ENCODE measurements around the gene SLC35F1. TPM values are rescaled to one million over a fixed set of nuclear protein-coding genes. Genes with fewer than 3 reads are reported as not detected.

The SLC35F1 gene
- total and polyA plus RNA-seq, 2 experiments from 2014 or later, result 0.04 to 0.43 TPM

DNA sequence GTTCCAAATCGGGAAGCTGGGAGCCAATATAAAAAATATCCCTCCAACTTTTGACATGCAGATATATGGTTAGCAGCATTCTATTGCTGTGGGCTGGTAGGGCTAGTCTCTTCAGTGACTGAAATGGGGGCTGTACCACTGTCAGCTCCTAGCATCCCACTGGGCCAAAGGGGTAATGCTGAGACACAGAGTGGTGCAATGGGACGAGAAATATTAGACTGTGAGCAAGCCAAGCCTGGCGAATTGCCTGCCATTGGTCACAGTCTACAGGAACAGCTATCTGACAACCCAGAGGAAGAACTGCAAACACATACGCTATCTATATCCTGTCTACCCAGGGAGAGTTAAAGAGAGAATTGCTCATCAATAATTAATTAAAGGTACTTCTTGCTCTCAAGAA is 3.5 kb downstream of the SLC35F1 start:
- H3K9me3 ChIP-seq (ENCODE audit: low read depth), result no peaks in the 10 kb centered on the region
- WGBS (ENCODE audit: low lambda C conversion rate, missing lambda C conversion rate), result 91% methylated on average over 4 of the region's 4 CpGs
- no peak for DNase-seq (ENCODE audit: low spot score)

DNA sequence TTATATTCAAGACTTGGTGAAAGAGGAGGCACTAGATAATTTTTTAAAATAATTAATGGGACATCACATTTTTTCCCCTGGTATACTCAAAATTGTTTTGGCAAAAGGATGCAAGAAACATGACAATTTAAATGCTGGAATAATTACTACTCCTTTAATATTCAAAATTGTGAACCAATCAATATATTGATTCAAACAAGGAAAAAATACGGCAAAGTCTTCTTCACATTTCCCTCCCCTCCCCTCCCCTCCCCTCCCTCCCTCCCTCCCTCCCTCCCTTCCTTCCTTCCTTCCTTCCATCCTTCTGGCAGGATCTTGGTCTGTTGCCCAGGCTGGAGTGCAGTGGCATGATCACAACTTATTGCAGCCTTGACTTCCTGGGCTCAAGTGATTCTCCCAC is 4.1 kb downstream of the SLC35F1 start:
- no peak overlapping the region for H3K27ac ChIP-seq
- H3K9me2 ChIP-seq (replicated peaks; ENCODE audit: insufficient read depth), result no peaks in the 10 kb centered on the region
- H3K4me3 ChIP-seq, result no peak overlapping the region
- H3K79me2 ChIP-seq, result no peaks in the 10 kb centered on the region
- DNase-seq (ENCODE audit: low spot score), result no peak
- H2AFZ ChIP-seq, result no peak overlapping the region
- no peaks in the 10 kb centered on the region for H3K36me3 ChIP-seq (replicated peaks; ENCODE audit: insufficient read depth, low read depth)
- TF ChIP-seq, protein P1, sequence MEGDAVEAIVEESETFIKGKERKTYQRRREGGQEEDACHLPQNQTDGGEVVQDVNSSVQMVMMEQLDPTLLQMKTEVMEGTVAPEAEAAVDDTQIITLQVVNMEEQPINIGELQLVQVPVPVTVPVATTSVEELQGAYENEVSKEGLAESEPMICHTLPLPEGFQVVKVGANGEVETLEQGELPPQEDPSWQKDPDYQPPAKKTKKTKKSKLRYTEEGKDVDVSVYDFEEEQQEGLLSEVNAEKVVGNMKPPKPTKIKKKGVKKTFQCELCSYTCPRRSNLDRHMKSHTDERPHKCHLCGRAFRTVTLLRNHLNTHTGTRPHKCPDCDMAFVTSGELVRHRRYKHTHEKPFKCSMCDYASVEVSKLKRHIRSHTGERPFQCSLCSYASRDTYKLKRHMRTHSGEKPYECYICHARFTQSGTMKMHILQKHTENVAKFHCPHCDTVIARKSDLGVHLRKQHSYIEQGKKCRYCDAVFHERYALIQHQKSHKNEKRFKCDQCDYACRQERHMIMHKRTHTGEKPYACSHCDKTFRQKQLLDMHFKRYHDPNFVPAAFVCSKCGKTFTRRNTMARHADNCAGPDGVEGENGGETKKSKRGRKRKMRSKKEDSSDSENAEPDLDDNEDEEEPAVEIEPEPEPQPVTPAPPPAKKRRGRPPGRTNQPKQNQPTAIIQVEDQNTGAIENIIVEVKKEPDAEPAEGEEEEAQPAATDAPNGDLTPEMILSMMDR (IDR thresholded peaks at IDR 0.05; ENCODE audit: poor library complexity), result no peak
- no peak for TF ChIP-seq EZH2phosphoT487 (IDR thresholded peaks at IDR 0.05; ENCODE audit: low read depth, severe bottlenecking, unreplicated experiment)
- no peak for TF ChIP-seq EZH2 (IDR thresholded peaks at IDR 0.05; ENCODE audit: borderline replicate concordance)
- no peak overlapping the region for H3K4me2 ChIP-seq
- no peaks in the 10 kb centered on the region for H3K9me3 ChIP-seq (ENCODE audit: low read depth)
- peaks cover 29% of the 10 kb centered on the region for H3K27me3 ChIP-seq
- H4K20me1 ChIP-seq (ENCODE audit: insufficient read depth, poor library complexity, severe bottlenecking), result no peaks in the 10 kb centered on the region
- WGBS (ENCODE audit: low lambda C conversion rate, missing lambda C conversion rate), result no CpG with 5 or more reads among the region's 1 CpG
- peaks cover 4% of the 10 kb centered on the region for H3K4me1 ChIP-seq (ENCODE audit: insufficient read depth)

More for the DNA sequence above, 3.5 kb downstream of the SLC35F1 start:
- no peaks in the 10 kb centered on the region for H3K36me3 ChIP-seq (replicated peaks; ENCODE audit: insufficient read depth, low read depth)
- H3K79me2 ChIP-seq, result no peaks in the 10 kb centered on the region
- TF ChIP-seq EZH2 (IDR thresholded peaks at IDR 0.05; ENCODE audit: borderline replicate concordance) (no peak), EZH2phosphoT487 (IDR thresholded peaks at IDR 0.05; ENCODE audit: low read depth, severe bottlenecking, unreplicated experiment) (no peak)
- TF ChIP-seq, protein P1 (IDR thresholded peaks at IDR 0.05; ENCODE audit: poor library complexity), result no peak
- H3K9me2 ChIP-seq (replicated peaks; ENCODE audit: insufficient read depth), result no peaks in the 10 kb centered on the region
- no peak overlapping the region for H3K27ac ChIP-seq
- no peak overlapping the region for H2AFZ ChIP-seq
- H4K20me1 ChIP-seq (ENCODE audit: insufficient read depth, poor library complexity, severe bottlenecking), result no peaks in the 10 kb centered on the region
- no peak overlapping the region for H3K4me3 ChIP-seq
- H3K4me2 ChIP-seq, result no peak overlapping the region
- peaks cover 35% of the 10 kb centered on the region for H3K27me3 ChIP-seq
- peaks cover 4% of the 10 kb centered on the region for H3K4me1 ChIP-seq (ENCODE audit: insufficient read depth)

GRCh38 chr6:117911660-117912059 is 4.6 kb downstream of the SLC35F1 start:
- DNase-seq (ENCODE audit: low spot score), result no peak
- Histone ChIP-seq H3K27me3 (peaks cover 26% of the 10 kb centered on the region), H3K79me2 (no peaks in the 10 kb centered on the region), H3K4me3 (no peak overlapping the region), H3K36me3 (replicated peaks; ENCODE audit: insufficient read depth, low read depth) (no peaks in the 10 kb centered on the region), H3K4me2 (no peak overlapping the region), H3K9me3 (ENCODE audit: low read depth) (no peaks in the 10 kb centered on the region), H3K27ac (no peak overlapping the region), H3K4me1 (ENCODE audit: insufficient read depth) (peaks cover 4% of the 10 kb centered on the region), H2AFZ (no peak overlapping the region), H3K9me2 (replicated peaks; ENCODE audit: insufficient read depth) (no peaks in the 10 kb centered on the region), H4K20me1 (ENCODE audit: insufficient read depth, poor library complexity, severe bottlenecking) (no peaks in the 10 kb centered on the region)
- TF ChIP-seq, protein P1 (IDR thresholded peaks at IDR 0.05; ENCODE audit: poor library complexity), result no peak
- TF ChIP-seq EZH2 (IDR thresholded peaks at IDR 0.05; ENCODE audit: borderline replicate concordance) (no peak), EZH2phosphoT487 (IDR thresholded peaks at IDR 0.05; ENCODE audit: low read depth, severe bottlenecking, unreplicated experiment) (no peak)
- WGBS (ENCODE audit: low lambda C conversion rate, missing lambda C conversion rate), result 90% methylated on average over 1 of the region's 1 CpG

DNA sequence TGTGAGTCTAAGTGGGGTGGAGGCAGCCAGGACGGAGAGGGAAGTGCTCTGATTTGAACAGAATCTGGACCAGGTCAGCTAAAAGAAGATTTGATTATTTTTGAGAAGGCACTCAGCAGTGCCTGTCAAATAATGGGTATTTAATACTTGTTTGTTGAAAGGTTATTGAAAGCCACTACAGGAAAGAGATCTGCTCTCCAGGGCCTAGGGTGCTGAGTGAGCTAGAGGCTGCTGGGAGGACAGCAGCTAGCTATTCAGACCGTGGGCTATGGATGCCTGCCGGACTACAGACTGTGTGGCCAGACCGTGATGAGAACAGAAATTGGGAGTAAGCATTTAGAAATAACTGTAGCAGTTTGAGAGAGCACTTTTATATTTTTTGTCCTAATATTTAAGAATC is 8.8 kb downstream of the SLC35F1 start:
- Histone ChIP-seq H3K27me3 (peaks cover 27% of the 10 kb centered on the region), H3K4me3 (no peak overlapping the region), H3K27ac (no peak overlapping the region), H3K4me1 (ENCODE audit: insufficient read depth) (no peaks in the 10 kb centered on the region), H3K4me2 (no peak overlapping the region), H4K20me1 (ENCODE audit: insufficient read depth, poor library complexity, severe bottlenecking) (no peaks in the 10 kb centered on the region), H2AFZ (no peak overlapping the region), H3K9me2 (replicated peaks; ENCODE audit: insufficient read depth) (no peaks in the 10 kb centered on the region), H3K9me3 (ENCODE audit: low read depth) (no peaks in the 10 kb centered on the region), H3K79me2 (no peaks in the 10 kb centered on the region), H3K36me3 (replicated peaks; ENCODE audit: insufficient read depth, low read depth) (no peaks in the 10 kb centered on the region)
- DNase-seq (ENCODE audit: low spot score), result no peak
- WGBS (ENCODE audit: low lambda C conversion rate, missing lambda C conversion rate), result 67% methylated on average over 4 of the region's 4 CpGs
- TF ChIP-seq EZH2 (IDR thresholded peaks at IDR 0.05; ENCODE audit: borderline replicate concordance) (no peak), EZH2phosphoT487 (IDR thresholded peaks at IDR 0.05; ENCODE audit: low read depth, severe bottlenecking, unreplicated experiment) (no peak)
- TF ChIP-seq, protein P1 (IDR thresholded peaks at IDR 0.05; ENCODE audit: poor library complexity), result no peak

Measured in hepatocyte (in vitro differentiated cells).